SK-N-MC (cell line): ENCODE data around the gene NEURL3.

ENCODE experiments used
- DNase-seq: peaks from one replicate; pipeline ENCODE4 v3.0.0-alpha.2; 2011; ENCODE audit warnings: low read depth, low spot score
- H3K27ac ChIP-seq: fragments of 200-600 bp; sonication (generic); 2 replicates; pipeline ENCODE4 v1.5.1; 2016; ENCODE audit warnings: mixed run types
- H3K36me3 ChIP-seq: fragments of 200-600 bp; sonication (generic); 2 replicates; pipeline ENCODE4 v1.6.1; 2017; ENCODE audit warnings: antibody characterized with exemption, low read length, mixed read lengths; ENCODE audit not compliant: insufficient read depth
- H3K4me3 ChIP-seq: fragments of 200-600 bp; sonication (generic); 2 replicates; pipeline ENCODE4 v1.5.1; 2016
- H3K9ac ChIP-seq: fragments of 200-600 bp; sonication (generic); 2 replicates; pipeline ENCODE4 v1.8.0; 2017; ENCODE audit warnings: mixed run types, mixed read lengths; ENCODE audit not compliant: insufficient read length
- H3K9me3 ChIP-seq: fragments of 200-600 bp; sonication (generic); 2 replicates; pipeline ENCODE4 v1.6.1; 2017; ENCODE audit warnings: low read depth, mild to moderate bottlenecking, antibody characterized with exemption, low read length, moderate library complexity, mixed read lengths
- EZH2 ChIP-seq: fragments of 200-600 bp; sonication (generic); IDR thresholded peaks from one replicate; pipeline ENCODE4 v1.6.1; 2017; ENCODE audit warnings: antibody characterized with exemption
- FOXP2 ChIP-seq: optimal IDR thresholded peaks from 2 replicates; pipeline ENCODE3; 2011; ENCODE audit warnings: mild to moderate bottlenecking, moderate library complexity; ENCODE audit not compliant: insufficient read depth; ENCODE audit errors: extremely low read length, control extremely low read depth
- POLR2AphosphoS5 ChIP-seq: IDR thresholded peaks from 2 replicates; pipeline ENCODE4 v1.6.1; 2012; ENCODE audit warnings: mild to moderate bottlenecking, low read depth, low read length, borderline replicate concordance

NEURL3 gene

DNA sequence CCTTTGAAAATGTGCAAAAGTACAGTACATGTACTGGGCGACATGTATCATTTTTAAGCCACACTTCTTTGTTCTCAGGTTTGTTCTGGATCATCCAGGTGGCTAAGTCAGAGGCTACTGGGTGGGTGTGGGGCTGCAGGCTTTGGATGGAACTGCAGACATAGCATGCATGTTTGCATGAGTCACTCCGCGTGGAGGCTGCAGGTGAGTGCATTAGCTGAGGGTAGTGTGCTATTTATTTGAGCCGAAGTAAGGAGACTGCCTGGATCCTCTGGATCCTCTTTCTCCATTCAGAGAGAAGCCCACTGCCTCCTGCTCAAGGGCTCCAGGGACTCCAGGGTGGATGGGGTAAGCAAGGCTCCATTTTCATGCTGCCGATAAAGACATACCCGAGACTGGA, 9.4 kb upstream of the NEURL3 start:
- H3K36me3 ChIP-seq, result no peaks in the 10 kb centered on the region
- no peak for DNase-seq
- no peak overlapping the region for H3K4me3 ChIP-seq
- TF ChIP-seq POLR2AphosphoS5, result no peak
- TF ChIP-seq EZH2, result no peak
- no peak for TF ChIP-seq FOXP2
- no peaks in the 10 kb centered on the region for H3K9me3 ChIP-seq
- no peak overlapping the region for H3K9ac ChIP-seq
- H3K27ac ChIP-seq, result no peak overlapping the region

GRCh38 chr2:96512341-96512740, 7.2 kb upstream of the NEURL3 start:
- Histone ChIP-seq H3K9ac (no peak overlapping the region), H3K9me3 (no peaks in the 10 kb centered on the region), H3K36me3 (no peaks in the 10 kb centered on the region), H3K27ac (no peak overlapping the region), H3K4me3 (no peak overlapping the region)
- TF ChIP-seq FOXP2 (no peak), EZH2 (no peak), POLR2AphosphoS5 (no peak)
- DNase-seq, result no peak

GRCh38 chr2:96511851-96512250, 6.7 kb upstream of the NEURL3 start:
- no peaks in the 10 kb centered on the region for H3K9me3 ChIP-seq
- no peak overlapping the region for H3K27ac ChIP-seq
- H3K36me3 ChIP-seq, result no peaks in the 10 kb centered on the region
- no peak overlapping the region for H3K9ac ChIP-seq
- TF ChIP-seq POLR2AphosphoS5 (no peak), EZH2 (no peak), FOXP2 (no peak)
- no peak for DNase-seq
- no peak overlapping the region for H3K4me3 ChIP-seq

GRCh38 chr2:96510931-96511595, 5.9 kb upstream of the NEURL3 start:
- no peak for DNase-seq
- no peak overlapping the region for H3K27ac ChIP-seq

GRCh38 chr2:96509847-96510230, 4.7 kb upstream of the NEURL3 start:
- no peak for DNase-seq
- Histone ChIP-seq H3K27ac (no peak overlapping the region), H3K9ac (no peak overlapping the region), H3K4me3 (no peak overlapping the region), H3K9me3 (no peaks in the 10 kb centered on the region), H3K36me3 (no peaks in the 10 kb centered on the region)
- TF ChIP-seq POLR2AphosphoS5 (no peak), FOXP2 (no peak), EZH2 (no peak)

More at GRCh38 chr2:96510931-96511595, 5.9 kb upstream of the NEURL3 start:
- Histone ChIP-seq H3K4me3 (no peak overlapping the region), H3K36me3 (no peaks in the 10 kb centered on the region), H3K9ac (no peak overlapping the region), H3K9me3 (no peaks in the 10 kb centered on the region)
- TF ChIP-seq EZH2, result no peak
- TF ChIP-seq FOXP2, result no peak
- TF ChIP-seq POLR2AphosphoS5, result no peak

GRCh38 chr2:96509114-96509846, 4.1 kb upstream of the NEURL3 start:
- H3K9ac ChIP-seq, result no peak overlapping the region
- no peak for DNase-seq
- no peaks in the 10 kb centered on the region for H3K9me3 ChIP-seq
- H3K36me3 ChIP-seq, result no peaks in the 10 kb centered on the region
- H3K4me3 ChIP-seq, result no peak overlapping the region
- no peak overlapping the region for H3K27ac ChIP-seq
- TF ChIP-seq EZH2 (no peak), POLR2AphosphoS5 (no peak), FOXP2 (no peak)

DNA sequence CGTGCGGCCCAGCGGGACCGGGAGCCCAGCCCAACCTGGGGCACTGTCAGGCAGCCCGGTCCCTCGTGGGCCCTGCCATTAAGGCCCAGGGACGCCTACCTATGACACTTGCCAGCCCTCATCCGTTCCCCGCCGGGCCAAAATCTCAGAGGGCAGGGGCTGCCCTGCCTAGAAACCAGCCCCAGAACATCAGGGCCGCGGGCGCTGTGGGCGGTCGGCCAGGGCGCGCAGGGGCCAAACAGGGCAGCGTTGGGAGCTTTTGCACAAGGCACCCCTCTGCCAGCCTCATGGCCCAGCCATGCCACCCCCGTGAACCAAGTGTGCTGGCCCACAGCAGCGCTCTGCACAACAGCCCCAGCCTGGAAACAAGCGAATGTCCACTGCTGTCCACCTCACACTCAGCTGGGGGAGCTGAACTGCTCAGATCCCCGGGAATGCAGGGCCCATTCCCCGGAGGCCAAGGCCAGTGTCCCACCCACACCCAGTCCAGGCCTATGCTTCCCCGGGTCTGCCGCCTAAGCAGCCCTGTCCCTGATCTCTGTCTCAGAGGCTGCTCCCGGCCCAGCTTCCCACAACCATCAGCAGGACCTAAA, 3.5 kb upstream of the NEURL3 start:
- H3K27ac ChIP-seq, result no peak overlapping the region

DNA sequence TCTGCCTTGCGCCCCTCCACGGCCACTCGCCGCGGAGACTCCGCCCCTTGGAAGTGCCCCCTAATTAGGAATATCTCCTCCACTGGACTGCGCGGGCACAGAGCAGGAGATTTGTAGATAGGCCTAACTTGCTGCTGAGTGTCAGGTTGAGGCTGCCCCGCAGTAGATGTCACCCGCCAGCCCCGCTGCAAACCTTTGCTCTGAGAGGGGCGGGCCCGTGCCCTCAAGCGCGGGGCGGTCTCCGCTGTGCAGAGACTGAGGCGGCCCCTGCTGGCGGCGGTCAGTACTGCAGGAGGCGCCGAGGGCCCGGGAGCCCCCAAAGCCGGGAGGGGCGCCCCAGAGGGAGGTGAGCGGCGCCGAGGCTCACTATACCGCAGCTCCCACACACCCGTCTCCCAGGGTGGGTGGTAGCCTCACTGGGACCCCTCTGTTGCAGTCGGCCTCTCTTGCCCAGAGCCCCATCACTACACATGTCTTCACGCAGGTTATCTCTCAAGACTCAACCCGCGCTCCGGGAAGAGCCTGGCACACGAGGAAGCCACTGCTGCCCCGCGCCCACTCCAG, 2.9 kb upstream of the NEURL3 start:
- no peaks in the 10 kb centered on the region for H3K36me3 ChIP-seq
- no peak for DNase-seq
- TF ChIP-seq POLR2AphosphoS5 (no peak), FOXP2 (peak; percentile 42), EZH2 (no peak)
- no peak overlapping the region for H3K27ac ChIP-seq
- no peak overlapping the region for H3K9ac ChIP-seq
- no peaks in the 10 kb centered on the region for H3K9me3 ChIP-seq
- peak overlapping the region; percentile 30 for H3K4me3 ChIP-seq

More for the DNA sequence above, 3.5 kb upstream of the NEURL3 start:
- Histone ChIP-seq H3K9ac (no peak overlapping the region), H3K36me3 (no peaks in the 10 kb centered on the region), H3K4me3 (peak overlapping the region; percentile 30), H3K9me3 (no peaks in the 10 kb centered on the region)
- DNase-seq, result no peak
- TF ChIP-seq POLR2AphosphoS5, result no peak
- no peak for TF ChIP-seq FOXP2
- TF ChIP-seq EZH2, result no peak
